NCI-H345 treated with DMSO at 0.1 percent for 48 hours (cell line): ENCODE measurements around the gene VSNL1.
"Not testable (repeated sequence)": the region's sequence is repeated elsewhere in the genome, so short reads cannot be mapped to it uniquely, and the experiment has no call there.

Source experiments
- DNase-seq: peaks from one replicate; lab custom pipeline; 2025; ENCODE audit not compliant: unreplicated experiment; lab: John Stamatoyannopoulos, UW

Gene VSNL1

GRCh38 chr2:17541531-17541950 is 1.0 kb downstream of the VSNL1 start:
- DNase-seq: no peak

- no peak for DNase-seq
These were observed 2.0 kb downstream of the VSNL1 start for GRCh38 chr2:17542471-17542870.

GRCh38 chr2:17543131-17543660 is 2.7 kb downstream of the VSNL1 start:
- DNase-seq: no peak

- DNase-seq: no peak
These were observed 3.4 kb downstream of the VSNL1 start for GRCh38 chr2:17543848-17544247.

- DNase-seq: no peak
These were observed 3.8 kb downstream of the VSNL1 start for GRCh38 chr2:17544256-17544655.

- DNase-seq: no peak
These were observed 5.5 kb downstream of the VSNL1 start for GRCh38 chr2:17545680-17546613.

- no peak for DNase-seq
These were observed 6.7 kb downstream of the VSNL1 start for GRCh38 chr2:17547237-17547636.

- DNase-seq: no peak
These were observed 7.2 kb downstream of the VSNL1 start for GRCh38 chr2:17547737-17548136.

- DNase-seq: no peak
These were observed 10.4 kb downstream of the VSNL1 start for GRCh38 chr2:17550907-17551306.

GRCh38 chr2:17555150-17555549 is 14.7 kb downstream of the VSNL1 start:
- no peak for DNase-seq

GRCh38 chr2:17557596-17557995 is 17.1 kb downstream of the VSNL1 start:
- no peak for DNase-seq

- no peak for DNase-seq
These were observed 17.6 kb downstream of the VSNL1 start for GRCh38 chr2:17558053-17558452.

GRCh38 chr2:17558878-17559277 is 18.4 kb downstream of the VSNL1 start:
- no peak for DNase-seq

GRCh38 chr2:17565726-17566125 is 25.2 kb downstream of the VSNL1 start:
- not testable (repeated sequence) for DNase-seq

- DNase-seq: no peak
These were observed 31.2 kb downstream of the VSNL1 start for GRCh38 chr2:17571681-17572080.

- no peak for DNase-seq
These were observed 32.7 kb downstream of the VSNL1 start for GRCh38 chr2:17573085-17573803.

GRCh38 chr2:17573804-17574175 is 33.3 kb downstream of the VSNL1 start:
- DNase-seq: no peak

- no peak for DNase-seq
These were observed 34.0 kb downstream of the VSNL1 start for GRCh38 chr2:17574406-17575073.

- peak; percentile 16 for DNase-seq
These were observed 36.3 kb downstream of the VSNL1 start for GRCh38 chr2:17576802-17577201.

GRCh38 chr2:17578466-17578928 is 38.0 kb downstream of the VSNL1 start:
- DNase-seq: peak; percentile 51

GRCh38 chr2:17579605-17580318 is 39.3 kb downstream of the VSNL1 start:
- DNase-seq: peak; percentile 17
